DOHH2 (cell line): ENCODE data around the gene SOCS2.

Experiments used
- CTCF ChIP-seq: fragments of 200-600 bp; sonication (generic); IDR thresholded peaks from one replicate; pipeline ENCODE4 v1.5.1; 2014; ENCODE audit warnings: antibody characterized with exemption, mild to moderate bottlenecking, low read depth, low read length; ENCODE audit not compliant: poor library complexity, severe bottlenecking
- EZH2phosphoT487 ChIP-seq: fragments of 200-600 bp; sonication (generic); IDR thresholded peaks from 2 replicates; pipeline ENCODE4 v1.6.1; 2017; ENCODE audit warnings: borderline replicate concordance, mild to moderate bottlenecking, antibody characterized with exemption, low read length, moderate library complexity, mixed read lengths

- TF ChIP-seq CTCF (no peak), EZH2phosphoT487 (no peak)
Observed at GRCh38 chr12:93570552-93571364, 1.7 kb upstream of the SOCS2 start.
